GM23338 (cell line): ENCODE data around the gene SCGB2B2. TPM values are rescaled to one million over a fixed set of nuclear protein-coding genes. Genes with fewer than 3 reads are reported as not detected.

Experiments
- ATAC-seq: fragments of 200-7000 bp; cut with Tn5 transposase; 3 replicates; pipeline ENCODE4 v1.9.1; 2020
- DNase-seq: peaks from one replicate; pipeline ENCODE4 v3.0.0-alpha.2; 2015; ENCODE audit warnings: low spot score
- H2AFZ ChIP-seq: fragments of 200-600 bp; sonication (generic); 2 replicates; pipeline ENCODE4 v1.8.0; 2016; ENCODE audit warnings: antibody characterized with exemption, mild to moderate bottlenecking, moderate library complexity
- H3F3A ChIP-seq: fragments of 200-600 bp; sonication (generic); replicated peaks from 2 replicates; pipeline ENCODE4 v1.8.0; 2017; ENCODE audit warnings: antibody characterized with exemption, mixed run types, low read depth
- H3K27ac ChIP-seq: fragments of 200-600 bp; sonication (generic); 2 replicates; pipeline ENCODE4 v1.6.1; 2016; ENCODE audit warnings: low read depth
- H3K27me3 ChIP-seq: fragments of 200-600 bp; sonication (generic); 2 replicates; pipeline ENCODE4 v1.8.0; 2016; ENCODE audit warnings: mild to moderate bottlenecking, mixed run types, moderate library complexity; ENCODE audit not compliant: insufficient read depth
- H3K36me3 ChIP-seq: fragments of 200-600 bp; sonication (generic); 2 replicates; pipeline ENCODE4 v1.8.0; 2016; ENCODE audit warnings: mild to moderate bottlenecking; ENCODE audit not compliant: insufficient read depth
- H3K4me1 ChIP-seq: fragments of 200-600 bp; sonication (generic); 2 replicates; pipeline ENCODE4 v1.8.0; 2016; ENCODE audit warnings: mild to moderate bottlenecking, moderate library complexity; ENCODE audit not compliant: insufficient read depth
- H3K4me2 ChIP-seq: fragments of 200-600 bp; sonication (generic); 2 replicates; pipeline ENCODE4 v1.7.1; 2017; ENCODE audit warnings: mixed run types
- H3K4me3 ChIP-seq: fragments of 200-600 bp; sonication (generic); 2 replicates; pipeline ENCODE4 v1.6.1; 2016; ENCODE audit warnings: mixed run types
- H3K79me2 ChIP-seq: fragments of 200-600 bp; sonication (generic); replicated peaks from 2 replicates; pipeline ENCODE4 v1.8.0; 2017; ENCODE audit warnings: mild to moderate bottlenecking; ENCODE audit not compliant: insufficient read depth
- H3K9me2 ChIP-seq: fragments of 200-600 bp; sonication (generic); 2 replicates; pipeline ENCODE4 v1.8.0; 2017; ENCODE audit not compliant: insufficient read depth
- H4K20me1 ChIP-seq: fragments of 200-600 bp; sonication (generic); replicated peaks from 2 replicates; pipeline ENCODE4 v1.8.0; 2017; ENCODE audit warnings: mild to moderate bottlenecking; ENCODE audit not compliant: insufficient read depth
- H3K27ac Mint-ChIP-seq: 2 replicates; pipeline ENCODE4 v1.8.0; 2020; ENCODE audit warnings: inconsistent platforms, mild to moderate bottlenecking, moderate library complexity, mixed read lengths
- H3K27me3 Mint-ChIP-seq: 3 replicates; pipeline ENCODE4 v1.8.0; 2022; ENCODE audit warnings: low read depth, mild to moderate bottlenecking, moderate library complexity, mixed read lengths, inconsistent platforms; ENCODE audit not compliant: insufficient read depth, poor library complexity
- H3K36me3 Mint-ChIP-seq: 3 replicates; pipeline ENCODE4 v1.8.0; 2021; ENCODE audit warnings: low read depth, mild to moderate bottlenecking, inconsistent platforms, moderate library complexity, mixed read lengths
- H3K4me1 Mint-ChIP-seq: 3 replicates; pipeline ENCODE4 v1.8.0; 2020; ENCODE audit warnings: mild to moderate bottlenecking, inconsistent platforms, mixed read lengths
- H3K4me3 Mint-ChIP-seq: 3 replicates; pipeline ENCODE4 v1.8.0; 2021; ENCODE audit warnings: moderate library complexity, mild to moderate bottlenecking, inconsistent platforms, mixed read lengths
- H3K9me3 Mint-ChIP-seq: 3 replicates; pipeline ENCODE4 v1.8.0; 2020; ENCODE audit warnings: moderate library complexity, mild to moderate bottlenecking, inconsistent platforms, mixed read lengths
- CREB1 ChIP-seq: fragments of 250-450 bp; sonication (Bioruptor Pico); IDR thresholded peaks from 2 replicates; pipeline ENCODE4 v1.5.0; 2020; ENCODE audit warnings: low read depth, mild to moderate bottlenecking, moderate library complexity
- ETS1 ChIP-seq: IDR thresholded peaks from 2 replicates; pipeline ENCODE4 v1.6.1; 2016; ENCODE audit warnings: antibody characterized with exemption
- EZH2 ChIP-seq: fragments of 200-600 bp; sonication (generic); IDR thresholded peaks from one replicate; pipeline ENCODE4 v1.8.0; 2017; ENCODE audit warnings: antibody characterized with exemption, mild to moderate bottlenecking, low read depth; ENCODE audit not compliant: unreplicated experiment
- EZH2phosphoT487 ChIP-seq: fragments of 200-600 bp; sonication (generic); IDR thresholded peaks from one replicate; pipeline ENCODE4 v1.8.1; 2018; ENCODE audit warnings: antibody characterized with exemption; ENCODE audit not compliant: unreplicated experiment
- JUNB ChIP-seq: IDR thresholded peaks from one replicate; pipeline ENCODE4 v1.6.1; 2016; ENCODE audit warnings: antibody characterized with exemption; ENCODE audit not compliant: unreplicated experiment
- NANOG ChIP-seq: IDR thresholded peaks from 2 replicates; pipeline ENCODE4 v1.6.1; 2016; ENCODE audit warnings: antibody characterized with exemption, borderline replicate concordance
- POLR2AphosphoS5 ChIP-seq: IDR thresholded peaks from 2 replicates; pipeline ENCODE4 v1.6.1; 2016; ENCODE audit warnings: antibody characterized with exemption, low read depth
- STAT1 ChIP-seq: IDR thresholded peaks from one replicate; pipeline ENCODE4 v1.6.1; 2016; ENCODE audit warnings: antibody characterized with exemption; ENCODE audit not compliant: unreplicated experiment
- ZNF114 ChIP-seq: fragments of 250-450 bp; sonication (Bioruptor Pico); IDR thresholded peaks from 2 replicates; pipeline ENCODE4 v1.5.0; 2020; ENCODE audit warnings: mild to moderate bottlenecking, moderate library complexity
- ZNF331 ChIP-seq: fragments of 250-450 bp; sonication (Bioruptor Pico); IDR thresholded peaks from 2 replicates; pipeline ENCODE4 v1.5.0; 2020; ENCODE audit warnings: low read depth, mild to moderate bottlenecking, moderate library complexity
- ZNF462 ChIP-seq: fragments of 250-450 bp; sonication (Bioruptor Pico); IDR thresholded peaks from 2 replicates; pipeline ENCODE4 v1.5.0; 2020; ENCODE audit warnings: mild to moderate bottlenecking, moderate library complexity
- polyA plus RNA-seq: library from polyadenylated mRNA; unstranded; fragments of >200 nt; fragmentation: Nextera tagmentation; extraction: Ambion mirVana; gene quantifications from 2 replicates; pipeline ENCODE4 v1.2.1, GENCODE V29; 2016
- total RNA-seq: library from RNA; depleted of rRNA; stranded (reverse); fragments of >200 nt; shearing (Covaris generic); gene quantifications from 2 replicates; pipeline ENCODE4 v1.2.3, GENCODE V29; 2014
- TF ChIP-seq, protein P1 (sequence below): IDR thresholded peaks from one replicate; pipeline ENCODE4 v1.6.1; 2018; ENCODE audit warnings: antibody characterized with exemption; ENCODE audit not compliant: unreplicated experiment
- TF ChIP-seq, protein P2 (sequence below), 2 experiments: fragments of 200-600 bp in 1 of 2; sonication (generic) in 1 of 2; conservative IDR thresholded peaks; 2 replicates each; pipeline versions ENCODE4 v1.5.1 to v1.6.1; 2016 to 2017; ENCODE audit warnings: antibody characterized with exemption in 2 of 2, low read depth in 2 of 2, mild to moderate bottlenecking in 2 of 2, moderate library complexity in 1 of 2

SCGB2B2 gene
- total and polyA plus RNA-seq, 2 experiments from 2014 or later, result 0.28 TPM; not detected in 1

DNA sequence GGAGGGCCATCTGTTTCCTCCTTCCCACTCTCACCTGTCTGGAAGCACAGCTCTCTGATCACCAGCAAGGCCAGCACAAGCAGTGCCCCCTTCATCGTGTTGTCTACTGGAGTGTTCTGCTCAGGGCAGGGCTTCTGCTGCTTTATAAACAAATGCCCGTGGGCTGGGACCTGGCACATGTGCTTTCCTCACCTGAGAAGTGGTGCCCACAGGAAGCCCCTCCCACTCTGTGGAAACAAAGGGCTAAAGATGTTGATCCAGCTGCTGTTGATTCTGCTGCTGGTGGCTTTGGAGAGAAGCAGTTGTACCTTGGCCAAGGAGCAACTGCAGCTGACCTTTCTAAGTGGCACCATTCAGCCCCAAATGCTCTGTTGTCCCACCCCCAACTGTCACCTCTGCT is 30.7 kb upstream of the SCGB2B2 start:
- no peak for ATAC-seq
- Histone ChIP-seq H3K4me1 (no peaks in the 10 kb centered on the region), H3K4me2 (no peak overlapping the region), H3K4me3 (no peak overlapping the region), H2AFZ (no peak overlapping the region), H3K27me3 (no peaks in the 10 kb centered on the region), H3K9me2 (0 out of 2 replicates have a peak, but pooled peaks cover under 1% of the 10 kb centered on the region), H3K36me3 (no peaks in the 10 kb centered on the region; the same call in 1 of the 2 replicates), H3K27ac (no peak overlapping the region), H4K20me1 (no peaks in the 10 kb centered on the region), H3K79me2 (no peaks in the 10 kb centered on the region), H3F3A (no peaks in the 10 kb centered on the region)
- DNase-seq, result no peak
- peaks cover 4% of the 10 kb centered on the region; the same call in 2 of the 3 replicates for H3K4me1 Mint-ChIP-seq
- peaks cover 7% of the 10 kb centered on the region for H3K27me3 Mint-ChIP-seq
- no peak overlapping the region for H3K27ac Mint-ChIP-seq
- peaks cover 8% of the 10 kb centered on the region; the same call in 2 of the 3 replicates for H3K36me3 Mint-ChIP-seq
- TF ChIP-seq, protein P1, sequence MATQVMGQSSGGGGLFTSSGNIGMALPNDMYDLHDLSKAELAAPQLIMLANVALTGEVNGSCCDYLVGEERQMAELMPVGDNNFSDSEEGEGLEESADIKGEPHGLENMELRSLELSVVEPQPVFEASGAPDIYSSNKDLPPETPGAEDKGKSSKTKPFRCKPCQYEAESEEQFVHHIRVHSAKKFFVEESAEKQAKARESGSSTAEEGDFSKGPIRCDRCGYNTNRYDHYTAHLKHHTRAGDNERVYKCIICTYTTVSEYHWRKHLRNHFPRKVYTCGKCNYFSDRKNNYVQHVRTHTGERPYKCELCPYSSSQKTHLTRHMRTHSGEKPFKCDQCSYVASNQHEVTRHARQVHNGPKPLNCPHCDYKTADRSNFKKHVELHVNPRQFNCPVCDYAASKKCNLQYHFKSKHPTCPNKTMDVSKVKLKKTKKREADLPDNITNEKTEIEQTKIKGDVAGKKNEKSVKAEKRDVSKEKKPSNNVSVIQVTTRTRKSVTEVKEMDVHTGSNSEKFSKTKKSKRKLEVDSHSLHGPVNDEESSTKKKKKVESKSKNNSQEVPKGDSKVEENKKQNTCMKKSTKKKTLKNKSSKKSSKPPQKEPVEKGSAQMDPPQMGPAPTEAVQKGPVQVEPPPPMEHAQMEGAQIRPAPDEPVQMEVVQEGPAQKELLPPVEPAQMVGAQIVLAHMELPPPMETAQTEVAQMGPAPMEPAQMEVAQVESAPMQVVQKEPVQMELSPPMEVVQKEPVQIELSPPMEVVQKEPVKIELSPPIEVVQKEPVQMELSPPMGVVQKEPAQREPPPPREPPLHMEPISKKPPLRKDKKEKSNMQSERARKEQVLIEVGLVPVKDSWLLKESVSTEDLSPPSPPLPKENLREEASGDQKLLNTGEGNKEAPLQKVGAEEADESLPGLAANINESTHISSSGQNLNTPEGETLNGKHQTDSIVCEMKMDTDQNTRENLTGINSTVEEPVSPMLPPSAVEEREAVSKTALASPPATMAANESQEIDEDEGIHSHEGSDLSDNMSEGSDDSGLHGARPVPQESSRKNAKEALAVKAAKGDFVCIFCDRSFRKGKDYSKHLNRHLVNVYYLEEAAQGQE, result no peak
- TF ChIP-seq STAT1 (no peak), JUNB (no peak), EZH2phosphoT487 (no peak), ZNF462 (CRISPR knock-in tag) (no peak), ETS1 (no peak), ZNF114 (CRISPR knock-in tag) (no peak), ZNF331 (no peak), NANOG (no peak), POLR2AphosphoS5 (no peak), EZH2 (no peak), CREB1 (CRISPR knock-in tag) (no peak)
- TF ChIP-seq, protein P2, sequence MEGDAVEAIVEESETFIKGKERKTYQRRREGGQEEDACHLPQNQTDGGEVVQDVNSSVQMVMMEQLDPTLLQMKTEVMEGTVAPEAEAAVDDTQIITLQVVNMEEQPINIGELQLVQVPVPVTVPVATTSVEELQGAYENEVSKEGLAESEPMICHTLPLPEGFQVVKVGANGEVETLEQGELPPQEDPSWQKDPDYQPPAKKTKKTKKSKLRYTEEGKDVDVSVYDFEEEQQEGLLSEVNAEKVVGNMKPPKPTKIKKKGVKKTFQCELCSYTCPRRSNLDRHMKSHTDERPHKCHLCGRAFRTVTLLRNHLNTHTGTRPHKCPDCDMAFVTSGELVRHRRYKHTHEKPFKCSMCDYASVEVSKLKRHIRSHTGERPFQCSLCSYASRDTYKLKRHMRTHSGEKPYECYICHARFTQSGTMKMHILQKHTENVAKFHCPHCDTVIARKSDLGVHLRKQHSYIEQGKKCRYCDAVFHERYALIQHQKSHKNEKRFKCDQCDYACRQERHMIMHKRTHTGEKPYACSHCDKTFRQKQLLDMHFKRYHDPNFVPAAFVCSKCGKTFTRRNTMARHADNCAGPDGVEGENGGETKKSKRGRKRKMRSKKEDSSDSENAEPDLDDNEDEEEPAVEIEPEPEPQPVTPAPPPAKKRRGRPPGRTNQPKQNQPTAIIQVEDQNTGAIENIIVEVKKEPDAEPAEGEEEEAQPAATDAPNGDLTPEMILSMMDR (conservative IDR thresholded peaks at IDR 0.05; ENCODE audit: low read depth in 2 of 2), result no peak
- peaks cover 78% of the 10 kb centered on the region for H3K9me3 Mint-ChIP-seq
- H3K4me3 Mint-ChIP-seq, result no peak overlapping the region
